Breast epithelium (tissue), 4 donors: ENCODE results near the gene SHC1. TPM values are rescaled to one million over a fixed set of nuclear protein-coding genes. Genes with fewer than 3 reads are reported as not detected.
A peak's percentile ranks its signal among the peaks of the same experiment; 100 is the strongest.

Source experiments
- DNase-seq, 2 donors: peaks; one replicate each; pipeline ENCODE4 v3.0.0-alpha.2; 2019; ENCODE audit warnings: low spot score in 2 of 2
- H3K27ac ChIP-seq, 2 donors: fragments of 200-600 bp; sonication (generic) in 1 of 2; one replicate each; pipeline ENCODE4 v1.5.1; 2016 to 2019; ENCODE audit warnings: mild to moderate bottlenecking in 1 of 2
- H3K27me3 ChIP-seq, 2 donors: fragments of 200-600 bp; sonication (generic) in 1 of 2; one replicate each; pipeline versions ENCODE4 v1.5.1 to v1.6.0; 2017 to 2019; ENCODE audit warnings: control low read depth in 1 of 2, mild to moderate bottlenecking in 1 of 2
- H3K36me3 ChIP-seq: fragments of 200-600 bp; one replicate; pipeline ENCODE4 v1.5.1; 2019
- H3K4me1 ChIP-seq, 2 donors: fragments of 200-600 bp; sonication (generic); one replicate each; pipeline ENCODE4 v1.5.1; 2016 to 2019; ENCODE audit warnings: control low read depth in 1 of 2
- H3K4me3 ChIP-seq, 3 donors: fragments of 200-600 bp; sonication (generic); 1 replicate in 2 of 3; 2 replicates in 1 of 3; pipeline ENCODE4 v1.5.1; 2016 to 2019; ENCODE audit warnings: mild to moderate bottlenecking in 3 of 3, moderate library complexity in 2 of 3
- H3K9me3 ChIP-seq, 2 donors: fragments of 200-600 bp; sonication (generic) in 1 of 2; one replicate each; pipeline ENCODE4 v1.5.1; 2016 to 2019; ENCODE audit warnings: control low read depth in 1 of 2
- POLR2A ChIP-seq: fragments of 450-650 bp; IDR thresholded peaks from one replicate; pipeline ENCODE4 v1.6.1; 2016; ENCODE audit warnings: antibody characterized with exemption, mild to moderate bottlenecking, moderate library complexity
- POLR2AphosphoS5 ChIP-seq, 3 donors: sonication (generic); formaldehyde crosslinking; IDR thresholded peaks; one replicate each; pipeline ENCODE4 v1.6.1; 2017; ENCODE audit warnings: antibody characterized with exemption in 3 of 3
- intact Hi-C: fragments of 100-400 bp; cut with DNase I; formaldehyde crosslinking; loops from one replicate; pipeline ENCODE4 v1.15.1; 2023; ENCODE audit warnings: low total_unique reads
- total RNA-seq, 3 donors: library from RNA; depleted of rRNA; stranded (reverse); fragments of >200 nt; gene quantifications; one replicate each; pipeline ENCODE4 v1.1.0, GENCODE V29; 2016
- TF ChIP-seq, protein P1 (sequence below), 3 donors: fragments of 450-650 bp; IDR thresholded peaks; one replicate each; pipeline ENCODE4 v1.5.1; 2016 to 2017; ENCODE audit warnings: antibody characterized with exemption in 3 of 3, mild to moderate bottlenecking in 3 of 3, moderate library complexity in 3 of 3

Gene SHC1
- total RNA-seq, 3 donors from 2014 or later: 94.4 to 177 (median 134) TPM

DNA sequence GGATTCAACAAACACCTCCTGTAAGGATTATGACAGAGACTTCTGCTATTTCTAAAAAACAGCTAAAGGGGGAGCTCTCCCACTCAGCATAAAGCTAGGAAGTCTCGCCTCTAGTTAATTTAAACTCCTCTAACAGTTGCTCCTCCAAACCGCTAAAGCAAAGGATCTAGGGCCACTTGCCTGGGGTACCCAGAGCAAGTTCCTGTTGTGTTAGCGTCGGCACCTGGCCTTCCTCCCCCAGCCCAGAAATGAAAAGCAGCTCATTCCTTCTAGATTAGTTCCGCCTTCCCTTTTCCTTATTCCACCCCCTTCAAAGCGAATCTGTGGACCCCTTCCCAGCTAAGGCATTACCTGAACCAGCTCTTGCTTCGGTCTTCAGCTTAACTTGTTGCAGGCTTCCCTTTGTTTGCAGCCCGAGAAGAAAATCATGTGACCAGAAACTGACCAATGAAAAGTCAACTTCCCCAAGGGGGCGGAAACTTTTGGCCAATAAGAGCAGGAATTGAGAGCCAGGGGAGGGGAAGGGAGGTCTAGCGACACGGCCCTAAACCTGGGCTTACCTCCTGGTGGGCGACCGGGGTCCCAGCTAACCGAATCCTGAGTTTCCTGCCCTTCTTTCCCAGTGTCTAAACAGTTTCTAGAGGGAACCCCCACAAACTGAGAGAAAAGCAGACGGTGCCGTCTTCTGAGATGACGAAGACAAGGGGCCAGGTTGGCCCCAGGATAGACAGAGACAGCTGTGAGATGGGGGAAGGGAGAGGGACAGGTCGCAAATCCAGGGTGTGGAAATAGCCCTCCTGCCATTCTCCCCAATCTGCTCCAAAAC is 14.6 kb downstream of the SHC1 start, which contains the start of gene PBXIP1:
Gene PBXIP1 (minus strand): TSS at position 382 of the 826 bp plus-strand sequence. CDS start 2,378 bp downstream, outside the sequence.
- Histone ChIP-seq H3K9me3 (no peaks in the 10 kb centered on the region), H3K27ac (peak within 1 kb of the TSS; percentile 76 to 77), H3K36me3 (no peaks in the 10 kb centered on the region), H3K4me1 (peaks cover 0 to 27% of the 10 kb centered on the region in 2 donors), H3K27me3 (no peaks in the 10 kb centered on the region), H3K4me3 (peak within 1 kb of the TSS; percentile 52 to 64 (median 55))
- intact Hi-C loops: loop anchor here (10.0 kb wide), 1 partner anchor 109 kb away; the partner anchor contains the start of gene EFNA4
- peak in 1 of 2 donors; percentile 89 for DNase-seq
- TF ChIP-seq, protein P1, sequence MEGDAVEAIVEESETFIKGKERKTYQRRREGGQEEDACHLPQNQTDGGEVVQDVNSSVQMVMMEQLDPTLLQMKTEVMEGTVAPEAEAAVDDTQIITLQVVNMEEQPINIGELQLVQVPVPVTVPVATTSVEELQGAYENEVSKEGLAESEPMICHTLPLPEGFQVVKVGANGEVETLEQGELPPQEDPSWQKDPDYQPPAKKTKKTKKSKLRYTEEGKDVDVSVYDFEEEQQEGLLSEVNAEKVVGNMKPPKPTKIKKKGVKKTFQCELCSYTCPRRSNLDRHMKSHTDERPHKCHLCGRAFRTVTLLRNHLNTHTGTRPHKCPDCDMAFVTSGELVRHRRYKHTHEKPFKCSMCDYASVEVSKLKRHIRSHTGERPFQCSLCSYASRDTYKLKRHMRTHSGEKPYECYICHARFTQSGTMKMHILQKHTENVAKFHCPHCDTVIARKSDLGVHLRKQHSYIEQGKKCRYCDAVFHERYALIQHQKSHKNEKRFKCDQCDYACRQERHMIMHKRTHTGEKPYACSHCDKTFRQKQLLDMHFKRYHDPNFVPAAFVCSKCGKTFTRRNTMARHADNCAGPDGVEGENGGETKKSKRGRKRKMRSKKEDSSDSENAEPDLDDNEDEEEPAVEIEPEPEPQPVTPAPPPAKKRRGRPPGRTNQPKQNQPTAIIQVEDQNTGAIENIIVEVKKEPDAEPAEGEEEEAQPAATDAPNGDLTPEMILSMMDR (IDR thresholded peaks at IDR 0.05): peak in 2 of 3 donors; percentile 7 to 12
- TF ChIP-seq POLR2A (no peak), POLR2AphosphoS5 (IDR thresholded peaks at IDR 0.05) (peak in 2 of 3 donors; percentile 37 to 43)

DNA sequence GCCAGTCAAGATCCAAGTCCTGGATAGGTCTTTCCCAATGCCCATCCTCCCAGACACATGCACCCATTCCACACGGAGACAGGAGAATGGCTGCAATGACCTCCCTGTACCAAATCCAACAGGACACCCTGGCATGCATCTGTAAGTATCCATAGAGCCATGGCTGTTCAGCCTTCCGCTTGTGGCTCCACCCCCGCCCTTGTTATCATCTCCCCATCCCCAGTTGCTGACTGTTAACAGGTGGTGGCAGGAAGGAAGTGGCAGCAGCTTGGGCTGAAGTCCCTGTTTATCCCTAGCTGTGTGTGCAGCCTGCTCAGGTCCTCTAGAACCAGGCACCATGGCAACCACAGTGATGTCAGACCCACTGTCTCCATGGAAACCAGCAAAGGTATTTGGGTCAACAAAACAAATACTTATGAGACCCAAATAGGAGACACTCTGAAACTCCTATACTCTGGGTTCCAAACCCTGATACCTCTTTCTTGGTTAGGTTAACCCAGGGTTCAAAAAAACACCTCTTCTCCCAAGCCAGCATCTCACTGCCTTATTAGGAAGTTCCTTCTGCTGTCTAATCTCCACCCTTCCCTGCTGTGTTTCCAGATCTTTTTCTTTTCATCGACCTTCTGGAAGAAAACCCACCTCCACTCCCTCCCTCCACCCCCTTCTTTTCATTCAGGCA is 15.4 kb downstream of the SHC1 start:
- intact Hi-C loops: loop anchor here (10.0 kb wide), 1 partner anchor 110 kb away; the partner anchor contains the start of gene EFNA4
- H3K27me3 ChIP-seq: no peaks in the 10 kb centered on the region
- DNase-seq: peak in 1 of 2 donors; percentile 71
- no peak for TF ChIP-seq POLR2AphosphoS5 (IDR thresholded peaks at IDR 0.05)
- no peak for TF ChIP-seq POLR2A
- TF ChIP-seq, protein P1 (IDR thresholded peaks at IDR 0.05): no peak
- H3K36me3 ChIP-seq: no peaks in the 10 kb centered on the region
- H3K4me3 ChIP-seq: peak overlapping the region; percentile 52 to 64 (median 55)
- H3K9me3 ChIP-seq: no peaks in the 10 kb centered on the region
- peaks cover 0 to 23% of the 10 kb centered on the region in 2 donors for H3K4me1 ChIP-seq
- peak overlapping the region; percentile 76 to 77 for H3K27ac ChIP-seq

DNA sequence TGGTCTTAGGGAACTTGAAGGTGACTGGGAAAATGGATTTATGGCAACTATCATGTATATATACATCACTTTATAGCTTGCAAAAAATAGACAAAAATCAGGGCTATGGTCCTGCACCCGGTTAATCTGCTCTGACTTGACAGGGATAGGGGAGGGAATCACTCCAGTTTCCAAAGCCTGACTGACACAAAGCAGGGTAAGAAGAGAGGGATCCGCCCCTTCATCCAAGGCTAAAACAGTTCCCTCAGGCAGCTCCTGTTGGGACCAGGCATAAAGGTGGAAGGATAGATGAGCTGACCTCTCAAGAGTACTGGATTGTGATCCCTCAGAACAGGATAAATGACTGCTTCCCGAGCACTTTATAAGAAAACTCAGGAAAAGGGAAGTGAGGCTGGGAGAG is 16.0 kb downstream of the SHC1 start:
- Histone ChIP-seq H3K27me3 (no peaks in the 10 kb centered on the region), H3K36me3 (no peaks in the 10 kb centered on the region), H3K4me1 (peaks cover 0 to 23% of the 10 kb centered on the region in 2 donors), H3K4me3 (peak overlapping the region; percentile 52 to 64 (median 55)), H3K27ac (peak overlapping the region; percentile 76 to 77), H3K9me3 (no peaks in the 10 kb centered on the region)
- no peak for DNase-seq
- intact Hi-C loops: loop anchor here (10.0 kb wide), 1 partner anchor 110 kb away; the partner anchor contains the start of gene EFNA4
- no peak for TF ChIP-seq POLR2A
- TF ChIP-seq, protein P1 (IDR thresholded peaks at IDR 0.05): no peak
- no peak for TF ChIP-seq POLR2AphosphoS5 (IDR thresholded peaks at IDR 0.05)

DNA sequence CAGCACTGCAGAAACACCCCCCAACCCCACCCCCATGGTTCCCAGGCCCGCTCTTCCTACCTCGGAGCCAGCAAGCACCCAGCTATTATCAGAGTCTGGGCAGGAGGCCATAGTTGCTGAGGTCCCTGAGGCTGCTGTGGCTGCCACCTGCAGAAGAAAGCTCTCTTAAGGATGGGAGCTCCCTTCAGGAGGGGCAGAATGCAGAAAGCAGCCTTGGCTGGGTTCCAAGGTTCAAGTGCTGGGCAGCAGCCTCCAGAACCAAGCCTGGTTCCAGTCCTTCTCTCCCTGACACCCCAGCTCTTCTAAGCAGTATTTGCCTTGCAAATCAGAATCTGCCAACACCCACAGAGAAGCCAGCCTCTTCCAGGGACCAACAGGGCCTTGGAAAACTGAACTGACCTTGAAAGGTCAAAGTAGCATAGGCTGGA is 16.9 kb downstream of the SHC1 start:
- H3K4me1 ChIP-seq: peaks cover 0 to 23% of the 10 kb centered on the region in 2 donors
- H3K27me3 ChIP-seq: no peaks in the 10 kb centered on the region
- no peak for DNase-seq
- H3K4me3 ChIP-seq: peak overlapping the region in 1 of 3 donors; percentile 29
- TF ChIP-seq POLR2A: no peak
- TF ChIP-seq, protein P1 (IDR thresholded peaks at IDR 0.05): no peak
- TF ChIP-seq POLR2AphosphoS5 (IDR thresholded peaks at IDR 0.05): no peak
- intact Hi-C loops: loop anchor here (10.0 kb wide), 1 partner anchor 111 kb away; the partner anchor contains the start of gene EFNA4
- no peak overlapping the region for H3K27ac ChIP-seq
- H3K36me3 ChIP-seq: no peaks in the 10 kb centered on the region
- H3K9me3 ChIP-seq: no peaks in the 10 kb centered on the region
